Body of pancreas (tissue), 4 donors: ENCODE measurements around the gene S100B.

Experiments used
- POLR2A ChIP-seq, 3 donors: fragments of 450-650 bp; IDR thresholded peaks; one replicate each; pipeline ENCODE4 v1.6.1; 2016; ENCODE audit warnings: antibody characterized with exemption in 3 of 3, mild to moderate bottlenecking in 2 of 3
- TF ChIP-seq, protein P1 (sequence below), 7 experiments: fragments of 450-650 bp in 4 of 7; fragments of 200-600 bp in 3 of 7; sonication (generic) in 3 of 7; IDR thresholded peaks; one replicate each; pipeline ENCODE4 v1.5.1; 2016 to 2019; ENCODE audit warnings: antibody characterized with exemption in 7 of 7

DNA sequence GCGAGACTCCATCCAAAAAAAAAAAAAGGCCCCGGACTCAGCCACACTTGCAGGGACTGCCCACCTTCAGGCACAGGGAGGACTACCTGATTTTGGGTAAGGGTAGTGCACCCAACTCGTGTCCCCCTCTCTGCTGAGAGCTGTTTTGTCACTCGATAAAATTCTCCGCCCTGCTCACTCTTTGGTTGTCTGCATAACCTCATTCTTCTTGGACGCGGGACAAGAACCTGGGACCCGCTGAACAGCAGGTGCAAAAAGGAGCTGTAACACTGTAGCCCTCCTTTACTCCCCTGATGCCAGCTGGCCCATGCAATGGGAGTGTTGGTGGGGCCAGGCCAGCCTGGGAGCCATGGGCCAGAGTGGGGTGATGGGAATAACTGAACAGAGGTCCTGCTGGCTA lies 10.6 kb downstream of the S100B start:
- TF ChIP-seq, protein P1, sequence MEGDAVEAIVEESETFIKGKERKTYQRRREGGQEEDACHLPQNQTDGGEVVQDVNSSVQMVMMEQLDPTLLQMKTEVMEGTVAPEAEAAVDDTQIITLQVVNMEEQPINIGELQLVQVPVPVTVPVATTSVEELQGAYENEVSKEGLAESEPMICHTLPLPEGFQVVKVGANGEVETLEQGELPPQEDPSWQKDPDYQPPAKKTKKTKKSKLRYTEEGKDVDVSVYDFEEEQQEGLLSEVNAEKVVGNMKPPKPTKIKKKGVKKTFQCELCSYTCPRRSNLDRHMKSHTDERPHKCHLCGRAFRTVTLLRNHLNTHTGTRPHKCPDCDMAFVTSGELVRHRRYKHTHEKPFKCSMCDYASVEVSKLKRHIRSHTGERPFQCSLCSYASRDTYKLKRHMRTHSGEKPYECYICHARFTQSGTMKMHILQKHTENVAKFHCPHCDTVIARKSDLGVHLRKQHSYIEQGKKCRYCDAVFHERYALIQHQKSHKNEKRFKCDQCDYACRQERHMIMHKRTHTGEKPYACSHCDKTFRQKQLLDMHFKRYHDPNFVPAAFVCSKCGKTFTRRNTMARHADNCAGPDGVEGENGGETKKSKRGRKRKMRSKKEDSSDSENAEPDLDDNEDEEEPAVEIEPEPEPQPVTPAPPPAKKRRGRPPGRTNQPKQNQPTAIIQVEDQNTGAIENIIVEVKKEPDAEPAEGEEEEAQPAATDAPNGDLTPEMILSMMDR (IDR thresholded peaks at IDR 0.05): no peak
- no peak for TF ChIP-seq POLR2A (IDR thresholded peaks at IDR 0.05)
